ENCODE measurements around the gene TRPM8.
A peak's percentile ranks its signal among the peaks of the same experiment; 100 is the strongest.
"Not testable (repeated sequence)": the region's sequence is repeated elsewhere in the genome, so short reads cannot be mapped to it uniquely, and the experiment has no call there.

The TRPM8 gene

GRCh38 chr2:233917116-233917515 lies at the start of gene TRPM8:
Gene TRPM8 (plus strand): TSS chr2:233917373. CDS start chr2:233926538, 9,165 bp downstream.
- H3K27ac ChIP-seq: no peak within 1 kb of the TSS
- DNase-seq: no peak
- TF ChIP-seq CTCF (IDR thresholded peaks at IDR 0.05; ENCODE audit: low read depth, low read length, missing control alignments): no peak
- no peaks in the 10 kb centered on the region for H3K36me3 ChIP-seq (replicated peaks)
- H3K4me3 ChIP-seq (ENCODE audit: low read depth, low read length): no peak within 1 kb of the TSS
- in situ Hi-C loops (cut with HindIII; ENCODE audit: low pct_ligation_motif_present, low sequenced_read_pairs): no loop called here
- peaks cover 4% of the 10 kb centered on the region for H3K27me3 ChIP-seq (replicated peaks)

GRCh38 chr2:233867993-233868532 lies 49.1 kb upstream of the TRPM8 start, which contains the start of gene MSL3B:
Gene MSL3B (minus strand): TSS chr2:233868386.
- in situ Hi-C loops (cut with HindIII; ENCODE audit: low pct_ligation_motif_present, low sequenced_read_pairs): no loop called here

GRCh38 chr2:233871432-233871831 lies 45.7 kb upstream of the TRPM8 start:
- no peak overlapping the region for H3K4me3 ChIP-seq (ENCODE audit: low read depth, low read length)
- no peak for TF ChIP-seq CTCF (IDR thresholded peaks at IDR 0.05; ENCODE audit: low read depth, low read length, missing control alignments)
- no peaks in the 10 kb centered on the region for H3K27me3 ChIP-seq (replicated peaks)
- H3K36me3 ChIP-seq (replicated peaks): no peaks in the 10 kb centered on the region
- no peak overlapping the region for H3K27ac ChIP-seq
- in situ Hi-C loops (cut with HindIII; ENCODE audit: low pct_ligation_motif_present, low sequenced_read_pairs): no loop called here
- DNase-seq: no peak

More at GRCh38 chr2:233867993-233868532, 49.1 kb upstream of the TRPM8 start, which contains the start of gene MSL3B:
- H3K36me3 ChIP-seq (replicated peaks): no peaks in the 10 kb centered on the region
- peak; percentile 12 for DNase-seq
- TF ChIP-seq CTCF (IDR thresholded peaks at IDR 0.05; ENCODE audit: low read depth, low read length, missing control alignments): no peak
- H3K27ac ChIP-seq: peak within 1 kb of the TSS; percentile 59
- H3K27me3 ChIP-seq (replicated peaks): no peaks in the 10 kb centered on the region
- H3K4me3 ChIP-seq (ENCODE audit: low read depth, low read length): peak within 1 kb of the TSS; percentile 64

- in situ Hi-C loops (cut with HindIII; ENCODE audit: low pct_ligation_motif_present, low sequenced_read_pairs); DNase-seq: not testable (repeated sequence)
Observed at GRCh38 chr2:233872125-233872524, 45.0 kb upstream of the TRPM8 start.

GRCh38 chr2:233882353-233882752 lies 34.8 kb upstream of the TRPM8 start:
- no peak for TF ChIP-seq CTCF (IDR thresholded peaks at IDR 0.05; ENCODE audit: low read depth, low read length, missing control alignments)

More at GRCh38 chr2:233872125-233872524, 45.0 kb upstream of the TRPM8 start:
- H3K36me3 ChIP-seq (replicated peaks); H3K4me3 ChIP-seq (ENCODE audit: low read depth, low read length); H3K27me3 ChIP-seq (replicated peaks); H3K27ac ChIP-seq: not testable (repeated sequence)

GRCh38 chr2:233892793-233893192 lies 24.4 kb upstream of the TRPM8 start:
- no peak for DNase-seq
- Histone ChIP-seq H3K36me3 (replicated peaks) (no peaks in the 10 kb centered on the region), H3K27ac (no peak overlapping the region), H3K4me3 (ENCODE audit: low read depth, low read length) (no peak overlapping the region), H3K27me3 (replicated peaks) (no peaks in the 10 kb centered on the region)
- TF ChIP-seq CTCF (IDR thresholded peaks at IDR 0.05; ENCODE audit: low read depth, low read length, missing control alignments): no peak
- in situ Hi-C loops (cut with HindIII; ENCODE audit: low pct_ligation_motif_present, low sequenced_read_pairs): no loop called here

More at GRCh38 chr2:233882353-233882752, 34.8 kb upstream of the TRPM8 start:
- H3K36me3 ChIP-seq (replicated peaks): no peaks in the 10 kb centered on the region
- in situ Hi-C loops (cut with HindIII; ENCODE audit: low pct_ligation_motif_present, low sequenced_read_pairs): no loop called here
- no peak overlapping the region for H3K27ac ChIP-seq
- H3K4me3 ChIP-seq (ENCODE audit: low read depth, low read length): no peak overlapping the region
- H3K27me3 ChIP-seq (replicated peaks): no peaks in the 10 kb centered on the region
- no peak for DNase-seq

- DNase-seq; H3K27ac ChIP-seq; H3K4me3 ChIP-seq (ENCODE audit: low read depth, low read length); H3K27me3 ChIP-seq (replicated peaks); H3K36me3 ChIP-seq (replicated peaks); in situ Hi-C loops (cut with HindIII; ENCODE audit: low pct_ligation_motif_present, low sequenced_read_pairs): not testable (repeated sequence)
Observed at GRCh38 chr2:233896253-233896652, 20.9 kb upstream of the TRPM8 start.
